HT-29 (cell line): ENCODE data around the gene SLC22A13. TPM values are rescaled to one million over a fixed set of nuclear protein-coding genes. Genes with fewer than 3 reads are reported as not detected.
A peak's percentile ranks its signal among the peaks of the same experiment; 100 is the strongest.
"Not testable (repeated sequence)": the region's sequence is repeated elsewhere in the genome, so short reads cannot be mapped to it uniquely, and the experiment has no call there.

Experiments used
- DNase-seq: peaks from one replicate; pipeline ENCODE4 v3.0.0-alpha.2; 2015; ENCODE audit warnings: low spot score
- total RNA-seq: library from RNA; depleted of rRNA; stranded (reverse); fragments of >200 nt; shearing (Covaris generic); gene quantifications from 2 replicates; pipeline ENCODE4 v1.2.3, GENCODE V29; 2014; rRNA removed

Gene SLC22A13, protein sequence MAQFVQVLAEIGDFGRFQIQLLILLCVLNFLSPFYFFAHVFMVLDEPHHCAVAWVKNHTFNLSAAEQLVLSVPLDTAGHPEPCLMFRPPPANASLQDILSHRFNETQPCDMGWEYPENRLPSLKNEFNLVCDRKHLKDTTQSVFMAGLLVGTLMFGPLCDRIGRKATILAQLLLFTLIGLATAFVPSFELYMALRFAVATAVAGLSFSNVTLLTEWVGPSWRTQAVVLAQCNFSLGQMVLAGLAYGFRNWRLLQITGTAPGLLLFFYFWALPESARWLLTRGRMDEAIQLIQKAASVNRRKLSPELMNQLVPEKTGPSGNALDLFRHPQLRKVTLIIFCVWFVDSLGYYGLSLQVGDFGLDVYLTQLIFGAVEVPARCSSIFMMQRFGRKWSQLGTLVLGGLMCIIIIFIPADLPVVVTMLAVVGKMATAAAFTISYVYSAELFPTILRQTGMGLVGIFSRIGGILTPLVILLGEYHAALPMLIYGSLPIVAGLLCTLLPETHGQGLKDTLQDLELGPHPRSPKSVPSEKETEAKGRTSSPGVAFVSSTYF
- 0.25 and 0.26 TPM in 2 replicates for total RNA-seq

DNA sequence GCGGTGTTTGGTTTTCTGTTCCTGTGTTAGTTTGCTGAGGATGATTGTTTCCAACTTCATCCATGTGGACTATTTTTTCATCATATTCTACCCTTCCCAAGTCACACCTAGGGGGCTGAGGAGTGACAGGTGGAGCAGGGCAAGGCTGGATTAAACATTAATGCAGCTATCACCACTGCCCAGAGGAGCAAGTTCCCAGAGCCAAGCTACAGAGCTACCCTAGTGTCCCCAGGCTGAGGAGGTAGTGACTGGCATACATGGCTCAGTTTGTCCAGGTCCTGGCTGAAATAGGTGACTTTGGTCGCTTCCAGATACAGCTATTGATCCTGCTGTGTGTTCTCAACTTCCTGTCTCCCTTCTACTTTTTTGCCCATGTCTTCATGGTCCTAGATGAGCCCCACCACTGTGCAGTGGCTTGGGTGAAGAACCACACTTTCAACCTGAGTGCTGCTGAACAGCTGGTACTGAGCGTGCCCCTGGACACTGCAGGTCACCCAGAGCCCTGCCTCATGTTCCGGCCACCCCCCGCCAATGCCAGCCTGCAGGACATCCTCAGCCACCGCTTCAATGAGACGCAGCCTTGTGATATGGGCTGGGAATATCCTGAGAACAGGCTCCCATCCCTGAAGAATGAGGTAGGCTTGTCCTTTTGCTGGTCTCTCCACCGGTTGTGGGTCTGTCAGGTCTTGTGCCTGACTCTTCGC, at the start of gene SLC22A13:
TSS of gene SLC22A13 (plus strand) at position 209 of the 704 bp plus-strand sequence. CDS start at position 258, 49 bp downstream.
- DNase-seq: no peak

GRCh38 chr3:38219609-38220197, 45.9 kb upstream of the SLC22A13 start:
- no peak for DNase-seq

- DNase-seq: no peak
Observed at GRCh38 chr3:38221005-38221404, 44.6 kb upstream of the SLC22A13 start.

GRCh38 chr3:38222032-38222634, 43.5 kb upstream of the SLC22A13 start:
- DNase-seq: no peak

DNA sequence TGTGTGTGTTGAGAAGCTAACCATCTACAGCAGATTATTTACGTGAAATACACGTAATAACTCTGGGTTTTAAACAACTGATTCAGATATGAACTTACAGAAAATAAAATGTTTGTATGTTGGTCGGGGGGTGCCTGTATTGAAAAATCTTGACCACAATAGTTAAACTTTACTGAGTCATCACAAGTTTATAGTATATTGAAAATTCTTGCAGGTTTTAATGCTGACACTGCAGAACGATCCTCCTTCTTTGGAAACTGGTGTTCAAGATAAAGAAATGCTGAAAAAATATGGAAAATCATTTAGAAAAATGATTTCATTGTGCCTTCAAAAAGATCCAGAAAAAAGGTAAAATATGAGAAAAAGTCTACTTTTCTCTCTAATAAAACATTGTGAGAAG, 41.3 kb upstream of the SLC22A13 start:
- no peak for DNase-seq

DNA sequence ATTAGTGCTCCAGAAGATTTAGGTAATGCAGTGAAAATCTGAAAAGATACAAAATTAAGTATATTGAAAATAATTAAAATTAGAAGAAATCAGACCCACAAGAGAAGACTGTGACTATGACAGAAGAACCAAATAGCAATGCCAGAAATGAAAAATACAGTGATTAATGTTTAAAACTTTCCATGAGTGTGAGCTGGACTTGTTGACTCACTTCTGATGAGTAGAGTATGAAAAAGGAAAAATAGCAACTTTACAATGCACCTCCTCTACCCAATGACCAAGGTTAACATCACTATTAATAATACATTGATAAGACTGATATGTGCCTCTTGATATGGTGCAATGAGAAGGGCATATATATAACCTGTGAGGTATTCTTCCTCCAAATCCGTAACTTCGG, 39.3 kb upstream of the SLC22A13 start:
- DNase-seq: no peak

DNA sequence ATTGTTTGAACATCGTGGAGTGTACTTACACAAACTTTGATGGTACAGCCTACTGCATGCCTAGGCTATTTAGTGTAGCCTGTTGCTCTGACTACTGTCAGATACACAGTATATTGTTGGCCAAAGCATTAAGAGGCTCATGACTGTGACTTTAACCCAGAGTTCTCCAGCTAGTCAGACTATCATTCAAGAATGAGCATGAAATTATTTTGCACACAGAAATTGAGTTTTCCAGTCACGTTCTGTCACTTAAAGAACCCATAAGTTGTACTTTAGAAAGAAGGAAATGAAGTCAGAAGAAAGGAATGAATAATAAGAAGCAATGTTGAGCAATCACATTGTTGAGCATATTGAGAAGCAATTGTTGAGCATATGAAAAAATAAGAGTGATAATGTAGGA, 37.6 kb upstream of the SLC22A13 start:
- no peak for DNase-seq

GRCh38 chr3:38229036-38229435, 36.6 kb upstream of the SLC22A13 start:
- DNase-seq: no peak

DNA sequence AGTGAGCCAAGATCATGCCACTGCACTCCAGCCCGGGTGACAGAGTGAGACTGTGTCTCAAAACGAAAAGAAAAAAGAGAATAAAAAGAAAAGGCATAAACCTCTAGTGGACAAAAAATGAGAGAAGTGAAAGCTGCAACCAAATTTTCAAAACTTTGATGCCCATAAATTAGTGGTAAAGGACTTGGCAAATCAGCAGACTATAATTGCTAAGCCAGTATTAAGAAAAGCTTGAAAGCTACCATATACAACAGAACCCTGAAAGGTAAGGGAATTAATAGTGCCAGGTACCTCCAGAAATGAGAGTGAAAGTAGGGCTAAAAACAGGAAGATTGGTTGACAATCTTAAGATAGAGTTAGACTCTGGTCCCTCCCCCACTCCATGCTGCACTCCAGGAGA, 32.9 kb upstream of the SLC22A13 start:
- DNase-seq: no peak

DNA sequence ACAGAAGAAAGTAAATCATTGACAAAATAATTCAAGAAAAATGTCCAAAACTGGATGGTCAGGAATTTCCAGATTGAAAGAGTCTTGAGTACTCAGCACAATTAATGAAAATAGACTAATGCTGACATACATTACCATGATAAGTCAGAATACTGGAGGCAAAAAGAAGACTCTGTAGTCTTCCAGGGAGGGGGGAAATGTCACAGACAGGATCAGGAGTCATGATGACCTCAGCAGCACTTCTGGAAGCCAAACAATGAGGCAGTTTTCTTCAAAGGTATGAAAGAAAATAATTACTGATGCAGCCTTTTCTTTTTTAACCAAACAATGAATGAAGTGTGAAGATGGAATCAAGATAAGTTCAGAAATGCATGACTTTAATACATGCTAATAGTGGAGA, 30.1 kb upstream of the SLC22A13 start:
- peak; percentile 17 for DNase-seq

GRCh38 chr3:38238416-38239008, 27.1 kb upstream of the SLC22A13 start:
- no peak for DNase-seq

- not testable (repeated sequence) for DNase-seq
Observed at GRCh38 chr3:38242812-38243211, 22.8 kb upstream of the SLC22A13 start.

GRCh38 chr3:38245930-38246329, 19.7 kb upstream of the SLC22A13 start:
- DNase-seq: no peak

DNA sequence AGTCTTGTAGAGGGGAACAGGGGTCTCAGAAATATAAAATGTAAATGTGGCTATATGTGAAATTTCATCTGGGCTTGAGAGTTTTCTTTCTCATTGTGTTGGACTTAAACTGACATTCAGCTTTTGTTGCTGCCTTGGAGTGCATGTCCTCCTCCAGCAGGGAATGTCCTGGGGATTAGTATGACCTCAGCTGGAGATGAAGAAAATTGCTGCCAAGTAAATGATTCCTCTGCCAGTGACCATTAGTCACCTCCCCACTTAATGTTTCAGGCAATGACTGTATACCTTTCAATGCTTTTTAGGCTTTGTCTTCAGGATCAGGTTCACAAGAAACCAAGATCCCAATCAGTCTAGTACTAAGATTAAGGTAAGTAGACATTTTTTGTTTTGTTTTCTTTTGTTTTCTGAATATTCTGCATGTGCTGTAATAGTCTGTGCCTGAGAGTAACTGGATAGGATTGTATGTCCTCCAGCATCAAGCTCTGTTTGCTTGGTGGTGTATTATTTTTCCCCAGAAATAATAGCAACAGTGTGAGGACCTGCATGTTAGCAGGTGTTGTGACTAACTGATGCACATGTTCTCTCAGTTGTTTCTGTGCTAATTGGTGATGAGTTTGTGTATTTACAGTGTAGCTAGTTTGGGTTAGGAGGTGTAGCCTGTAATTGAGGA, 18.1 kb upstream of the SLC22A13 start:
- DNase-seq: peak; percentile 8

DNA sequence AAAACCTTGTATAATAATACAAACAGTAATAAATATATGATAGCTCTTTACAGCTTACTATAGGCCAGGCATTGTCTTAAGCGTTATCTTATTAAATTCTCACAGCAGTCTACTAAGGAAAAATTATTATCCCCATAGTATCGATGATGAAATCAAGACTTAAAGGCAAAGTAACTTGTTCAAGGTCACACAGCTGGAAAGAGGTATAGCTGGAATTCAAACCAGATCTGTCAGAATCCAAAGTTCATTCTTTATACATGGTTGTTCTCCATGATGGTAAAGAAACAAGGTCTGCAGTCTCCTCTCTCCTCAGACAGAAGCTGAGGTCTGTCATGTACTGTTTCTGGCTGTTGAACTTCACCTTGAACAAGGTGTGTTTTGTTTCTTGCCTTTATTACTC, 15.4 kb upstream of the SLC22A13 start:
- no peak for DNase-seq

DNA sequence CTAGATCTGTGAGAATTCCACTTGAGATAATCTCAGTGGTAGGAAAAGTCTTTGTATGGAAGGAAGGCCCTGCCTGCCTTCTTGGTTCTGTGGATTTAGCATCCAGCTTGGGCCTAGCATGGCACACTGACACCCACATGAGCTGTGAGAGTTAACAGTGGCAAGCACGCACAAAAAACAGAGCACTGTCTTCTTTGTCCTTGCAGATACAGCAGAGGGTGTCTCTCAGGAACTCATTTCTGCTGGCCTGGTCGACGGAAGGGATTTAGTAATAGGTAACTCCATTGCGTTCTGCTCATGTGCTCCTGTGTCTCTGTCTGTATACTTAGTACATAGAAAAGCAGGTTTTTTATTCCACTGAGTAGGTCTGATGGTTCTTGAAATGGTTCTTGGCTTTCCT, 14.4 kb upstream of the SLC22A13 start:
- DNase-seq: no peak

- no peak for DNase-seq
Observed at GRCh38 chr3:38253704-38254103, 11.9 kb upstream of the SLC22A13 start.

DNA sequence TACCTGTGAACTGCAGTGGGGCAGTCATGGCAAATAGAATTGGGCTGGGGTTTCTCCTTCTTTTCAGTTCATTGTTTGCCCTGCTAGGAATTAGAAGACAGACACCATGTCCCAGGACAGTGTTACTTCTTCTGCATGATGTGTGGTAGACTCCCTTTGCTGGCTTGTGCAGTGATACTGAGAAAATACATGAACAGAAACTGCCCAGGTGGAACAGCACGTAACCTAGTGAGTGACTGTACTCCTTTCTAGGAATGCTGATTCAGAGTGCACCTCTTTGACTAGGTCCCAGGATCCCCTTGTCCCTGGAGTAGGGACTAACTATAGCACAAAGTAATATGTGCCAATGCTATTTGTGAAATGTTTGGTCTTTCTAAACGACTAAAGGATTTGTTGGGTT, 10.7 kb upstream of the SLC22A13 start:
- DNase-seq: no peak

- DNase-seq: no peak
Observed at GRCh38 chr3:38255627-38256026, 10.0 kb upstream of the SLC22A13 start.

GRCh38 chr3:38257583-38257982, 8.0 kb upstream of the SLC22A13 start:
- DNase-seq: no peak

- no peak for DNase-seq
Observed at GRCh38 chr3:38260474-38260873, 5.1 kb upstream of the SLC22A13 start.
